Measurements from ENCODE around the gene TBL1X.

Gene TBL1X

DNA sequence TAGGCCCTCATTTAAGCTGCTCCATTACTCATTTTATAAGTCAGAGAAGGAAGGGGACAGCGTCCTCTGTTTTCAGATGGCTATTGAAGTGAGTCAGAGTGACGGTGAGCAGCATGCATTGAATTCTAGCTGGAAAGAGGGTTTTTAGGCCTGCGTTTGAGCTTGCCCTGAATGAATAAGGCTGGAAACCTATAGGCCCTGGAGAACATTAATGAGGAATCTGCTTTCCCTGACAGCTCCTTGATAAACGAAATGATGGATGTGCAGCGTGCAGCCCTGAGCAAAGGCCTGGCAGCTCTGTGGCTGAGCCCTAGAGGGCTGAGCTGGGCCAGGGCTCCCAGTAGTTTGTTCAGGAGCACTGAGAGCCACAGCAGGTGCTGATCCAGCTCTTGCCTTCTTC lies 33.4 kb downstream of the TBL1X start:
- DNase-seq (ENCODE audit: low read depth): no peak

DNA sequence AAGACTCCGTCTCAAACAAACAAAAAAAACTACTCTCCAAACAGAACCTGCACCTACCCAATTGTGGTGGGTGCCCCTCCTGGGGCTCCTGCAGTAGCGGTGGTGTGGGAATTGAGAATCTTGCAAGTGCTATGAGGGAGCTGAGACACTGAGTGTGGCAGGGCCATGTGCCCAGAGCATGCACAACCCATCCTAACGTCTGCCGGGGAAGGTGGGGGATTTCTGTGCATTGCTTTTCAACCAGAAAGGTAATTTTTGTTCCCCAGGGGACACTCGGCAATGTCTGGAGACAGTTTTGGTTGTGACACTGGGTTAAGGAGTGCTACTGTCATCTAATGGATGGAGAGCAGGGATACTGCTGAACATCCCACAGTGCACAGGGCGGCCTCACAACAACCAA lies 35.7 kb downstream of the TBL1X start:
- DNase-seq (ENCODE audit: low read depth): no peak

DNA sequence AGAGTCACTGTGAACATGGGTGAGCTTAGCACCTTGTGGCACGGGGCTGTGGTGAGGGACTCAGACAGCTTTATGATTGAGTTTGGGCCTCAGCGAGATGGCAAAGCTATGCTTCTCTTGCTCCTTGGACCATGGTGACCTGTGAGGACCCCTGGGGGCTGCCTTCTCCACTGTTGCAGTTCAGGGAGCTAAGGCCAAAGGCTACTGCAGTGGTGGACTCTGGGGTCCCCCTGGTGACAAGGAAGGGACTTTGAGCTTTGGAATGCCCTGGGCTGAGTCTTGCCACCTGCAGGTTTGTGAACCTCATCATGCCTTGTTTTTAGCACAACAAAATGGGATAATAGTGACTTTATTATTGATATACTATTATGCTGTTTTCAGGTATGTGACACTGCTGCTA lies 36.5 kb downstream of the TBL1X start:
- no peak for DNase-seq (ENCODE audit: low read depth)

DNA sequence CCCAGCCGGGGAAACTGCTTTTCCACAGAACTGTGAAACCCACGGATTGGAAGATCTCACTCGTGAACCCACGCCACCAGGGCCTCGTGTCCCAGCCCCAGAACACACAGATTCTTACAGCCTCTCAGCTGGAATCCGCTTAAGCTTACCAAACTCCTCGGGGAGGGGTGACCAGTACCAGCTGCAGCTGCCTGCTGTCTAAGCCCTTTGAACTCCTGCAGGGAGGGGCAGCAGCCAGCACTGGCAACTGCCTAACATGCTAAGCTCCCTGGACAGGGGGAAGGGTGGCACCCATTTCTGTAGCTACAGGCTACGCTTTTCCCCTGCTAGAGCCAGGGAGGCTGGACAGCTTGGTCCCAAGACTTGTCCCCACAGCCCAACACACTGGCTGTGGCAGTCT lies 38.4 kb downstream of the TBL1X start:
- DNase-seq (ENCODE audit: low read depth): no peak

DNA sequence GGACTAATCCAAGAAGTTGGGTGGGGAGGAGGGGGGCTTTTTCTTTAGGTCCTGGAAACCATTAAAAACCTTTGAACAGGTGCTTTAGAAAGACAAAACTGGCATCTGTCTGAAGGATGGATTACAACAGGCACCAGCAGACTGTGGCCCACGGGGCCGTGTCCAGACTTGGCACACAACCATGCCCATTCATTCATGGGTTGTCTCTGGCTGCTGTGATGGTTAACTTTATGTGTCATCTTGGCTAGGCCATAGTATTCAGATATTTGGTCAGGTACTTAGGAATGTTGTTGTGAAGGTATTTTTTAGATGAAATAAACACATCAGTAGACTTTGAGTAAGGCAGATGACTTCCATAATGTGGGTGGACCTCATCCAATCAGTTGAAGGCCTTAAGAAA lies 45.5 kb downstream of the TBL1X start:
- DNase-seq (ENCODE audit: low read depth): no peak

DNA sequence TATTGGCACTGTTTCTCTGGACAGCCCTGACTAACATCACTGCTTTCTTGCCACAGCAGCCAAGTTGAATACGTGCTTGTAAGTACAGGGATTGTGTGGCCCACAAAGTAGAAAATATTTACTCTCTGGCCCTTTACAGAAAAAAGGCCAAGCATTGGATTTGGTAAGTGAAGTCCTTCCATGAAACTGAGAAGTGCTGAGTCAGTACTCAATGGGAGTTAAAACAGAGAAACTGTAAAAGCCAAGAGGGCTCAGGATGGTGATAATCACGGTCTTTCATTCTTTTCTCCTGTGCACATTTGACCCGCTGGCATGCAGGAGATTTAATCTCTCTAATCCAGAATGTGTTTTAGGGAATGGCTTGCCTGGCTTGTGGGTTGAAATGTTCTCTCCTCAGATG lies 46.1 kb downstream of the TBL1X start:
- no peak for DNase-seq (ENCODE audit: low read depth)

DNA sequence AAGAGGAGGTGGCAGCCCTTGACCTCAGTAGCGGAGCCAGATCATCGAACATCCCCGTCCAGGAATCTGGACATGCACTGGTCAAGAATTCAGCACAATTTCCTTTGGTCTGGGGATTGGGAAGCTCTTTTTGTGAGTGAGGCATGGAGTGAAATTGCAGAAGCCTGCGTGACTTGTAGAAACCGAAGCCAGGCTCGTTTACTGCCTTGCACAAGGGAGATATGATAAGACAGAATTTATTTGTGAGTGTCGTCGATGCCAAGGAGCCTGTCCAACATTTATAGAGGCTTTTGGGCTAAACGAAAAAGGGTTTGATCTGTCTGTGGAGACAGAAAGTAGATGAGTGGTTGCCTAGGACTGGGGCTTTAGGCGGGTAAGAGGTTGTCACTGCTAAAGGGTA lies 50.6 kb downstream of the TBL1X start:
- no peak for DNase-seq (ENCODE audit: low read depth)

DNA sequence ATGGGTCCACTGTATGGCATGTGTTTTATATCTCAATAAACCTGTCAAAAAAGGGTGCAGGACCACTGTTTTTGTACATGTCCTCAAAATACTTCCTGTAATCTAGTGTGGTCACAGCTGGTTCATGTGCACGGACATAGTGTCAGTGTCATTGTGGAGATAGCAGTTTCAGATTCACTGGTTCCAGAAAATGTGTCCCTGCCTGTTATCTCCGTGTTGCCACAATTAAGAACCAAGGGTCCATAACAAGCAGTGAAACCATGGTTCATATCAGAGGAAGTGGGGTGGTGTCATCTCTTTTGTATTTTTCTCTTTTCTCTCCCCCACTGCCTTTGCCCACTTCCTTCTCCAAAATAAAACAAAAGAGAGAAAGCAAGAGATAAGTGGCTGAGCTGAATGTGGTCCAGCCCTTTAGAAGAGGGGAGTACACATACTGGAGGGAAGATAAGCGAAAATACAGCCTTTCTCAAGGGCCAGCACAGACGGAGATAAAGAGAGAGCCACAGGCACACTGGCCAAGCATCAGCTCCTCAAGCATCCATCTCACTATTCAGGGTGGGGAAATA lies 51.2 kb downstream of the TBL1X start:
- peak; percentile 80 for DNase-seq (ENCODE audit: low read depth)

DNA sequence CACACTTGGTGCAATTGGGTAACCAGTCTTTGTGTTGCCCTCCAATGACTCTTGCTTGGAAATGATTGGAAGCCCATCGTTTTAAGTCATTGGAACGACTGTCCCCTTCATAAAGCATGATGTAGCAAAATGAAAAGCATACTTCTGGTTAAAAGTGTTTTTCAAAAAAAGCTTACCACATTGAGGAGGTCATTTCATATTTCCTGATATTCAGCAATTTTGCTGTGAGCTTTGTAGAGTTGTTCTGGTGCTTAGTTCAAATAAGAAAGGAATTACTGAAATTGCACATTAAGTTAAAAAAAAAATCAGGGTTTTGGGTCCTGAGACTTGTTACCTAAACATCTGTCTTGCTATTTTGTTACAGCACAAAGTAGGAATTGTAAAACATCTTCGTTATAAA lies 51.8 kb downstream of the TBL1X start:
- DNase-seq (ENCODE audit: low read depth): no peak

DNA sequence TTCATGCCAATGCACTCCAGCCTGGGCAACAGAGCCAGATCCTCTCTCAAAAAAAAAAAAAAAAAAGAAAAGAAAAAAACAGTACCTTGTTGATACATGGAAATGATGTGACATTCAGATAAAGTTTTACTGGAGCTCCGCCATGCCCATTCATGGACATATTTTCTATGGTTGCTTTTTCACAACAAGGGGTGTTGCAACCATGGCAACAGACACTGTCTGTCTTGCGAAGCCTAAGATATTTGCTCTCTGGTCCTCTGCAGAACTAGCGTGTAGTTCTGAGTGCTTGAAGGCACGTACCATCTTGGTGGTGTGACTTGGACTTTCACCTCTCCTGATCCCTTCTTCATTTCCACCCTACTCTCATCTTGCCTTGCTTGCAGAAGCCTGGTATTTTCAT lies 53.2 kb downstream of the TBL1X start:
- no peak for DNase-seq (ENCODE audit: low read depth)

DNA sequence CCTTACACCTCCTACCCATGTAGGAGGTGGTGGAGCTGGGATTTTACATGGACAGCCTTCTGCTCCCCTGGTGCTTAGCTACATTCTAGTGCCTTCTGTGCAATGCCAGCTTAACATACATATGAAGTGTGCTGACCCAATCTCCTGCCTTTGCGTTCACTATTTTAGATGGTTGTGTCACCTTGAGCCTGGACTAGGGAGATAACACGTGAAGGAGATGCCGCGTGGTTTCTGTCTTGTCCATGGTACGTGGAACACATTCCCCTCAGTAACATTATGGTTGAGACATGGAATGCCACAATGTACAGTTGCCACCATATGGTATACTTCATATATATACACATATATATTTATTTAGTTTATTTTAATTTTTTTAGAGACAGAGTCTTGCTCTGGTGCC lies 54.0 kb downstream of the TBL1X start:
- DNase-seq (ENCODE audit: low read depth): no peak

DNA sequence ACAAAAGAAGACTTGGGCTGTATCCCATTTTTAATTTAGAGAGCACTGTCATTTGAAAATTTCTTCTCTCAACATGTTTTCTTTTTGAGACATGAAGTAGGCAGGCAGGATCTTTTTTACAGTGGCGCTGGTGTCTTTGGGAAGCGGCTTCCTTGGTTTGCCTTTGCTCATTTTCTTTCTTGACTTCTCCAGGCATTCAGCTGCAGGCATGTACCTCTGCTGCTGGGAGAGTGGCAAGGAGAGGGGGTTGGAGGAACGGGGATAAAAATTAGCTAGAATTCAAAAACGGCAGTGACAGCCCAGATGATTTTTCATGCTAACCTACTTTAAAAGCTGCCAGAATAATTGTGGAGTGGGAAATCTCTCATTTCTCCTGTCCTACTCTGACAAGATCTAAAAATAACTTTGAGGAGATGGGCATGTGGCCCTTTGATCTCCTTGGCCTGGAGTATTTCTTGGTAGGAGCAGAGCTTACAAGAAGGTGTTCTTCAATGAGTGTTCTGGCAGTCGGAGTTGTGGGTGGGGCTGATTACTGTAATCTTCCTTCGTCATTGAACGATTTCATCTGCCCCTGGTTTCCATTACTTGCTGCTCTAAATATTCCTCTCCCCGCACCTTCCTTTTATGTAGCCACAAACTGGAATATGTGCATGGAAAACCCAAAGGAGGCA lies 54.8 kb downstream of the TBL1X start:
- DNase-seq (ENCODE audit: low read depth): no peak

DNA sequence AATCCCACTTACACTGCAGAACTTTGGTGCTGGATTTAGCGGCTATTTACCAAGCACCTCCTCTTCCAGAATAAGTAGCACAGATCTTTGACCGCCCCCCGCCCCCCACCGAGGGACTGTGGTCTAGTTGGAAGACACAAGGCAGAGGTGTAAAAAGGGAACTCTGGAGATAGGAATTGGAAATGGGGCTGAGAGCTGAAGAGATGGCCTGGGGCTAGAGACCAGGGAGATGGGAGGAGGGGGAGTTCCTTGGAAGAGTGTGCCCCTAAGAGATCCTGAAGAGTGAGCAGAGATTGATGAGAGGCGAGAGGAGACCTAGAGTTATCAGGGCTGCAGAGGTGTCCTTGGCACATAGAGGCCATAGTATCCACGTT lies 55.3 kb downstream of the TBL1X start:
- DNase-seq (ENCODE audit: low read depth): no peak

DNA sequence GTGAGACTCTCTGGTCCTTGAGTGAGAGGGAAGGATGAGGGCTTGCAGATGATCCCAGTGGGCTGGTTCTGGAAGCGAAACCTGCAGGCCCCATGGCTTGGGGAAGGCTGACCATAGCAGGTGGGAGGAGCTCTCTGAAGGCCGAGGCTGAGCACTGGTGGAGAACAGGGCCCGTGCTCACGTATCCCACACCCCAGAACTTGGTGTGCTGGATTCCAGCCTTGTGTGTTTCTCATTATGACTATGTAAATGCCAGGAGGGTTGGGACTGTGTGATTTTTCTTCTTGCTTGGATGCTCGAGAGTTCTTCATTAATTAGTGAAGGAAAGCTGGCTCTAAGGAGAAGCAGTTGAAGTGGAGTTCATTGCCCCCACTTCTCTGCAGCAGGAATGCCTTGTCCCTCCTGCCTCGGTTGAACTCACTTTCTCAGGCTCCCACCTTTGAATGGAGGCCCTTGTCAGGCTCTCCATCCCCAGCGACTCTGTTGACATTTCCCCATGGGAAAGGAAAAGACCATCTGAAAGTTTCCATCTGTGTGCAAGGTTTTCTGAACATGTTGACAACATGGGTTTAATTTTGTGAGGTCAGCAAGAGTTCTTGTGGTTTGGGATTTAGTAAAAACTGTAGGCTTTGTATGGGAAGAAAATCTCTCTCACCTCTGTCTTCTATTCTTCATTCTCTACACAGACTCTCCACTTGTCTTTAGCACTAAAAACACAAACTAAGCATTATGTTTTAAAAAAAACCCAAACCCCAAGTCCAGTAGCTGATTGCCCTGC lies 57.7 kb downstream of the TBL1X start:
- no peak for DNase-seq (ENCODE audit: low read depth)

DNA sequence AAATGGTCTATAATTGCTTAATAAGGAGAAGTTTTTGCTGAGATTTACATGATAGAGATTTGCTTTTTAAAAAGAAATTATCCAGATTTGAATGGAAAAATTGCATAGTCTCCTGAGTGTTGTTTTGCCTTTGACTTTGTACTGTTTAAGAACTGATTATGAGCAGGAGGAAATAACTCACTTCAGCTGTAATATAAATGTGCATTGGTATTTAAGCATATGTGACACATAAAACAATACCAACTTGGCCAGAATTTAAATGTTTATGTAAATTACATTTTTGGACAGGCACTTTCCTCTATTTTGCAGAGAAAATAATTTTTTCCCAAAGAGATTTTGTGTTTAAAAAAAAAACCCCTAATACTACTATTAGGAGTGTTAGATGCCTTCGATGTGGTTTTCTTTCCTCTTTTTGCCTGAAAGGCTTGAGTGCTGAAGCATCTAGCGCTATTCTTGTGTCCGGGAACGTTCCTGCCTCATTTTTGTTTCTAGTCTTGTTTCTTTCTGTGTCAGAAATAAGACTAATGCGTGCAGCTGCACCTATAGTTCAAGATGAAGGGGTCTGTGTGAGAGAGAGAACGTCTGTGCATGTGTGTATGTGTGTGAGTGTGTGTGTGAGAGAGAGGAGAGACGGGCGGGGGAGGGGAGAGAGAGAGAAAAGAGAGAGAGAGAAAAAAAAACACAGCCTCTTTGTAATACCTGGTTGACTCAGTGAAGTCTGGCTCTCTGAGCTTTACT lies 60.8 kb downstream of the TBL1X start:
- no peak for DNase-seq (ENCODE audit: low read depth)

DNA sequence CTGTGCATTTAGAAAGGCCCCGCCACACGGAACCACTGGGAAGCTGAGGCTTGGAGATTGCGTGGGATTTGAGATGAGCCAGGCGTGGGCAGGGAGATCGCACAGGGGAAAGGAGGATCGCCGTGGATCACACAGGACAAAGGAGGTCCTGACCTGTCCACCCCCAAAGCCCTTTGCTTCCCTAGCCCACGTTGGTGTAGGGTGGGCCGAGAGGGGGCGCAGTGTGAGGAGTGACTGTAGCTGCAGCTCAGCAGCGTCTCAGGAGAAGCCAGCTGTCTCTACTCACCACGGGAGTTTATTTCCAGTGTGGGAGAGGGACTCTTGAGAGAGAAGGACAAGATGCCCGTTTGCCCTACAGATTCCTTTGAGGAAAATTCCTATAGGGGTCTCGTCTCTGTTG lies 62.1 kb downstream of the TBL1X start:
- DNase-seq (ENCODE audit: low read depth): no peak

DNA sequence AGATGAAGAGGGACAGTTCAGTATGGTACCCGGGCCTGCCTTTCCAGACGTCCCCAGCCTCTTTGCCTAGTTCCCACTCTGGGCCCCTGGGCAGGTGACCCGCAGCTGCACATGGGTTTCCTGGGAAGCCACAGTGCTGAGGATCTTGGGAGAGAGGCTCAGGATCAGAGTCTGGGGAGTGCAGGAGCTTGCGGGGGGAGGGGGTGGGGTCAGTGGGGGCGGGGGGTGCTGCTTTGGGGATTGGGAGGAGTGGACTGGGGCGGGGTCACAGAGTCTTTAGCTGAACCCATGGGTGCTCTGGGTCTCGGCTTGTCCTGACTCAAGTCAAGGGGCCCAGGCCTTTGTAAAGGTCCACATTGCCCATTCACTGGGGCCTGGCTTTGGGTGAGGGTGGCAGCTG lies 63.6 kb downstream of the TBL1X start:
- DNase-seq (ENCODE audit: low read depth): no peak

DNA sequence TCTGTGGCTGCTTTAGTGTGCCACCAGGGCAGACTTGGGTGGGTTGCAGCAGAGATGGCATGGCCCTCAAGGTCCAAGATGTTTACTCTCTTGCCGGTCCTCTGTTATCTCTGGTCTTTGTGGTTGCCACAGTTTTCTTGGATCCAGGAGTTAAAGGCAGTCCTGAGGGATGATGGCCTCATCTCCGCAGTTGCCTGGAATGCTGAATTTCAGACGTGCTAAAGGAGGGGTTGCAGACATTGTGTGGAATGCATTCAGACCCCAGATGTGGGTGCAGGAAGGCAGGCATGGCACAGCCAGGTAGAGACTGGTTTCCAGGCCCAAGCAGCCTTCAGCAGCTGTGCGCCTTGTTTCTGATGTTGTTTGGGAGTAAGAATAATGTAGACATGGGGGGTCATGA lies 64.4 kb downstream of the TBL1X start:
- DNase-seq (ENCODE audit: low read depth): no peak

DNA sequence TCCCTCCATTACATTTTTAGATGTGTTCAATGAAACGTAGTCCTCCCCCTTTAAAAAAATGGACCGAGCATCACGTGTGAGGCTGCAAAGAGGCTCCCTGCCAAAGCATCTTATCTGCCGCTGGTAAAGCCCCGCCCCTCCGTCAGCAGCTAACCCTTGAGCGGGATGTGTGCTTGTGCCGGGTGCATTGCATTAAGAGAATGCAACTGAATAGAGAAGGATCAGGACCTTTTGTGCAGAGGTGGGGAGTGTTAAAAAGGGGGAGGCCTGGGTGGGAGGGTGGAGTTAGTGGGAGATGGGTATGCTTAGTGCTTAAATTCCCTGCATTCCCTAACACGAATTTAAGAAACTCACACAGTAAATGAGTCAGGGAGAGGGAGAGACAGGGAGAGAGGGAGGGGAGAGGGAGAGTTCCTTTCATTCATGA lies 66.0 kb downstream of the TBL1X start:
- DNase-seq (ENCODE audit: low read depth): peak; percentile 25

DNA sequence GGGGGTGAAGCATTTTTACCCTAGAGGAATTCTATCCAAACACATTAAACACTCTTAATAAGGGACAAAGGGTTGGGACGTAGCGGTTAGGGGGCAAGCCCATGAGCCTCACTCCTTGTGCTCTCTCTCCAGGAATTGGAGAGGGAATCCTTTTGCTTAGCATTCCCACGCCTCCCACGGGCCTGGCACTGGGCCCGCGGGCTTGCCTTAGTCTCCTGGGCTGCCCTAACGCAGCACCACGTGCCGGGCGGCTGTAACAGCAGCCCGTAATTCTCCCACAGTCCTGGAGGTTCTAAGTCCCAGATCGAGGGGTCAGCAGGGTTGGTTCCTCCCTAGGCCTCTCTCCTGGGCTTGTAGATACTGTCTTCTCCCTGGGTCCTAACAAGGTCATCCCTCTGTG lies 67.5 kb downstream of the TBL1X start:
- no peak for DNase-seq (ENCODE audit: low read depth)

DNA sequence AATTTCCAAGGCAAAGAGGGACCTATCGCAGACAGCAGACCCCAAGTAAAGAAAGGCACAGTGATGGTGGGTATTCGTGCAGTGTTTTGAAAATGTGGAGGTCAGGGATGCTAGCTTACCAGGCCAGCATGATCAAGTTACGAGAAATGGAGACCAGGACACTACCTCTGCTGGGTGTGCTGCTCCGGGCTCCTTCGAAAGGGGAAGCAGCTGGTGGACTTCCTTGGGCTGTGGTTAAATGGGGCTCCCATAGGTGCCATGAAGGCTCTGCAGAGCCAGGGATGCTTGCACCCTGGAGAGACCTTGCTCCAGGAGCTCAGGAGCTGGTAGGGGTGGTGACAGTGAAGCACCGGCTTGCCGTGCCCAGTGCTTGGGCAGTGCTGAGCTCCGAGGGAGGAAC lies 68.8 kb downstream of the TBL1X start:
- DNase-seq (ENCODE audit: low read depth): no peak

DNA sequence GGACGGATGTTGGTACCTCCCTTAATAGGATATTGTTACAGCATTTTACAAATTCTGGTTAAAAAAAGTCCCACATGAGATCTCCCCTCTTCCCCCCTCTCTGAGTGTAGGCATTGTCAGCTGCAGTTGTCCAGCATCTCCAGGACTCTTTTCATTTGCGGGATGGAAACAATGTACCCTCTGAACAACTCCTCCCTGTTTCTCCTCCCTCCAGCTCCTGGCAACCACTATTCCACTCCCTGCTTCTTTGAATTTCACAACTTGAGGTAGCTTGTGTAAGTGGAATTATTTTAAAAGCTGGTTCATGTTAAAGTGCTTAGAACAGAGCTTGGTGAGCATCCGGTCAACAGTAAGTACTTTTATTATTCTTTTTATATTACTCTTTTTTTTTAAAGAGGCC lies 69.8 kb downstream of the TBL1X start:
- DNase-seq (ENCODE audit: low read depth): no peak

DNA sequence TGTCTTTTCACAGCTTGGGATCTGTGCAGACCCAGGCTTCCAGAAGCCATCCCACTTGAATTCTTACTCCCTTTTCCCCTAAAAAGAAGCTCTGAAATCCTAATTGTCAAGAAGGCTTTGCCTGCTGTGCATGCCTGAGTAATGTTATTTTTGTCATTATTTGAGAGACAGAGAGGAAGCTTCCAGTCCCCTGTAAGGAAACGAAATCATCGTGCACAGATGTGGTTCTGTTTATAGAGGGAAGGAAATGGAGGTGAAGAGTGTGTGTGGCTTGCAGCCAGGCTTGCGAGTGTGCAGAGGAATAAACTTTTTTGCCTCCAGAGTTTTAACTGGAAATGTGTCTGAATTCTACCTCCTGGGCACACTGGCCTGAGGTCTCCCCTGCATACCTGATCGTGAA lies 70.2 kb downstream of the TBL1X start:
- no peak for DNase-seq (ENCODE audit: low read depth)
